HG03571 (cell line): ENCODE measurements around the gene IL23A.

Source experiments
- ATAC-seq: cut with Tn5 transposase; IDR thresholded peaks from one replicate; pipeline ENCODE4 v1.9.1; 2021; ENCODE audit not compliant: unreplicated experiment

IL23A gene

GRCh38 chr12:56359851-56360767, 21.4 kb downstream of the IL23A start, which contains the start of gene STAT2:
STAT2 (minus strand) TSS chr12:56360107; CDS start chr12:56356571, 3,536 bp downstream.
- peak; percentile 93 for ATAC-seq

GRCh38 chr12:56361487-56362129, 22.9 kb downstream of the IL23A start:
- ATAC-seq = no peak

- ATAC-seq = no peak
These were observed 23.7 kb downstream of the IL23A start, which contains the start of gene APOF for GRCh38 chr12:56362130-56363059. APOF (minus strand) TSS chr12:56362857; CDS start chr12:56362745, 112 bp downstream.

GRCh38 chr12:56366948-56367347, 28.3 kb downstream of the IL23A start:
- ATAC-seq = no peak

GRCh38 chr12:56373515-56373914, 34.8 kb downstream of the IL23A start:
- no peak for ATAC-seq

- ATAC-seq = no peak
These were observed 36.3 kb downstream of the IL23A start for GRCh38 chr12:56374726-56375597.

- peak; percentile 69 for ATAC-seq
These were observed 37.1 kb downstream of the IL23A start for GRCh38 chr12:56375598-56376434.

- ATAC-seq = no peak
These were observed 38.8 kb downstream of the IL23A start for GRCh38 chr12:56377310-56377988.

GRCh38 chr12:56377989-56378316, 39.3 kb downstream of the IL23A start:
- ATAC-seq = no peak

GRCh38 chr12:56382611-56383010, 43.9 kb downstream of the IL23A start:
- no peak for ATAC-seq

- no peak for ATAC-seq
These were observed 47.2 kb downstream of the IL23A start for GRCh38 chr12:56385873-56386272.

GRCh38 chr12:56387152-56387736, 48.6 kb downstream of the IL23A start:
- no peak for ATAC-seq

- no peak for ATAC-seq
These were observed 50.7 kb downstream of the IL23A start for GRCh38 chr12:56389412-56389811.
